ENCODE data around the gene WHAMM. TPM values are rescaled to one million over a fixed set of nuclear protein-coding genes. Genes with fewer than 3 reads are reported as not detected.

The WHAMM gene
- total and polyA plus RNA-seq, 2 donors (not counting 3 experiments of a cell fraction or from before 2014, with no cell fraction given), result 4.1 to 9.4 TPM

Other genes with a start within 250 kb of the WHAMM start
- not detected in 2 replicates for gene CPEB1, start 162.3 kb upstream of the WHAMM start, total RNA-seq
- not detected in 2 replicates for gene CPEB1, start 162.3 kb upstream of the WHAMM start, polyA plus RNA-seq
- gene AP3B2, start 99.8 kb upstream of the WHAMM start, total RNA-seq, result not detected in 2 replicates
- gene AP3B2, start 99.8 kb upstream of the WHAMM start, polyA plus RNA-seq, result not detected in 2 replicates
- not detected in 2 replicates for gene FSD2, start 3.6 kb upstream of the WHAMM start, total RNA-seq
- not detected in 2 replicates for gene FSD2, start 3.6 kb upstream of the WHAMM start, polyA plus RNA-seq
- 0.60 and 0.97 TPM in 2 replicates for gene HOMER2, start 143.1 kb downstream of the WHAMM start, total RNA-seq
- gene HOMER2, start 143.1 kb downstream of the WHAMM start, polyA plus RNA-seq, result 0.40 and 0.68 TPM in 2 replicates
- gene RAMAC, start 176.6 kb downstream of the WHAMM start, total RNA-seq, result 14.1 and 15.2 TPM in 2 replicates
- 8.8 and 12.5 TPM in 2 replicates for gene RAMAC, start 176.6 kb downstream of the WHAMM start, polyA plus RNA-seq
- gene C15orf40, start 202.0 kb downstream of the WHAMM start, total RNA-seq, result 20.9 and 27.9 TPM in 2 replicates
- gene C15orf40, start 202.0 kb downstream of the WHAMM start, polyA plus RNA-seq, result 14.1 and 15.4 TPM in 2 replicates